ENCODE data around the gene KSR1. TPM values are rescaled to one million over a fixed set of nuclear protein-coding genes. Genes with fewer than 3 reads are reported as not detected.

The KSR1 gene
- total and polyA plus RNA-seq, 10 of the 15 experiments (the other 5 are each of a cell fraction or from before 2014, with no cell fraction given) = 0.97 to 66.6 (median 22.9) TPM

- RAD21 ChIA-PET (ENCODE audit: unreplicated experiment) = interaction anchor here (1.2 to 1.7 kb wide), 2 partner anchors 13 to 96 kb away, joined by 3 read pairs; partner anchors contain the start of gene KSR1
- FAIRE-seq = no peak
- Histone ChIP-seq H3K4me1 (ENCODE audit: control insufficient read depth, insufficient read depth, low read length) (peaks cover 4% of the 10 kb centered on the region), H3K4me2 (ENCODE audit: control insufficient read depth, insufficient read depth) (no peak overlapping the region), H3K4me3 (no peak overlapping the region), H3K9me3 (replicated peaks; ENCODE audit: control insufficient read depth, insufficient read depth, low read length) (no peaks in the 10 kb centered on the region), H3K9ac (ENCODE audit: control insufficient read depth, insufficient read depth, low read length) (no peak overlapping the region), H3K27ac (ENCODE audit: control insufficient read depth, insufficient read depth) (no peak overlapping the region), H4K20me1 (ENCODE audit: control insufficient read depth, insufficient read depth) (peaks cover 7% of the 10 kb centered on the region; the same call in 1 of the 2 replicates), H3K79me2 (ENCODE audit: control insufficient read depth, insufficient read depth, low read length) (peaks cover 5% of the 10 kb centered on the region), H3K36me3 (ENCODE audit: control insufficient read depth in 2 of 2, insufficient read depth in 2 of 2, low read length in 1 of 2) (peaks cover 3 to 21% of the 10 kb centered on the region in 2 experiments), H3K27me3 (replicated peaks in 1 of 2; ENCODE audit: control insufficient read depth in 2 of 2, insufficient read depth in 2 of 2, low read length in 1 of 2) (no peaks in the 10 kb centered on the region), H2AFZ (ENCODE audit: control insufficient read depth, low read depth, low read length) (no peak overlapping the region)
- POLR2A ChIA-PET = no interaction called here
- WGBS (ENCODE audit: insufficient coverage, insufficient replicate concordance, low lambda C conversion rate, missing lambda C conversion rate) = 92% methylated on average over 12 of the region's 12 CpGs
- no peak for DNase-seq (ENCODE audit: low read depth, low spot score)
- in situ Hi-C loops (cut with MboI) = no loop called here
- intact Hi-C loops (cut with micrococcal nuclease; ENCODE audit: unreplicated experiment) = no loop called here
- no peak for ATAC-seq
- BruUV-seq (replicated peaks) = no TSS peak
- TF ChIP-seq LARP7 (IDR thresholded peaks at IDR 0.05) = no peak
- CTCF ChIA-PET = interaction anchor here (1.2 kb wide), 1 partner anchor 17 kb away, joined by 3 read pairs; no protein-coding TSS in a partner anchor
- SMC1A ChIA-PET (ENCODE audit: uncharacterized antibody, unreplicated experiment) = no interaction called here
Measured at GRCh38 chr17:27551701-27552248, 95.5 kb downstream of the KSR1 start.

- H3K79me2 ChIP-seq (ENCODE audit: control insufficient read depth, insufficient read depth, low read length) = peaks cover 3% of the 10 kb centered on the region
- DNase-seq (ENCODE audit: low read depth, low spot score) = no peak
- TF ChIP-seq MEF2B (IDR thresholded peaks at IDR 0.05; ENCODE audit: partially characterized antibody, poor library complexity, severe bottlenecking) = no peak
- no peak for TF ChIP-seq NFYB (IDR thresholded peaks at IDR 0.05; ENCODE audit: insufficient read depth, low read depth, low read length)
- TF ChIP-seq SUZ12 (IDR thresholded peaks at IDR 0.05; ENCODE audit: unreplicated experiment) = no peak
- TF ChIP-seq PAX8 (IDR thresholded peaks at IDR 0.05) = no peak
- TF ChIP-seq EGR1 (IDR thresholded peaks at IDR 0.05; ENCODE audit: borderline replicate concordance in 1 of 2, low read depth in 2 of 2, low read length in 2 of 2) = no peak
- TF ChIP-seq SMAD1 (IDR thresholded peaks at IDR 0.05; ENCODE audit: low read depth, partially characterized antibody) = no peak
- TF ChIP-seq ASH2L (IDR thresholded peaks at IDR 0.05; ENCODE audit: borderline replicate concordance, low read depth) = no peak
- no peak for TF ChIP-seq KLF5 (IDR thresholded peaks at IDR 0.05; ENCODE audit: partially characterized antibody)
- TF ChIP-seq HDAC2 (IDR thresholded peaks at IDR 0.05) = no peak
- TF ChIP-seq RFX5 (IDR thresholded peaks at IDR 0.05; ENCODE audit: low read depth, low read length) = no peak
- TF ChIP-seq MXI1 (IDR thresholded peaks at IDR 0.05; ENCODE audit: low read depth, low read length) = no peak
- no peak for TF ChIP-seq SMAD5 (IDR thresholded peaks at IDR 0.05; ENCODE audit: low read depth)
- TF ChIP-seq CEBPZ (IDR thresholded peaks at IDR 0.05; ENCODE audit: low read depth, low read length) = no peak
Measured at GRCh38 chr17:27552276-27552732, 96.1 kb downstream of the KSR1 start.

More at GRCh38 chr17:27552276-27552732, 96.1 kb downstream of the KSR1 start:
- 91% methylated on average over 4 of the region's 4 CpGs for WGBS (ENCODE audit: insufficient coverage, insufficient replicate concordance, low lambda C conversion rate, missing lambda C conversion rate)
- Histone ChIP-seq H3K4me1 (ENCODE audit: control insufficient read depth, insufficient read depth, low read length) (0 out of 2 replicates have a peak, but pooled peaks cover under 1% of the 10 kb centered on the region), H3K27ac (ENCODE audit: control insufficient read depth, insufficient read depth) (no peak overlapping the region), H2AFZ (ENCODE audit: control insufficient read depth, low read depth, low read length) (no peak overlapping the region), H3K9me3 (replicated peaks; ENCODE audit: control insufficient read depth, insufficient read depth, low read length) (no peaks in the 10 kb centered on the region), H3K27me3 (replicated peaks in 1 of 2; ENCODE audit: control insufficient read depth in 2 of 2, insufficient read depth in 2 of 2, low read length in 1 of 2) (no peaks in the 10 kb centered on the region), H3K9ac (ENCODE audit: control insufficient read depth, insufficient read depth, low read length) (no peak overlapping the region), H3K4me2 (ENCODE audit: control insufficient read depth, insufficient read depth) (no peak overlapping the region), H4K20me1 (ENCODE audit: control insufficient read depth, insufficient read depth) (peaks cover 7% of the 10 kb centered on the region; the same call in 1 of the 2 replicates), H3K4me3 (no peak overlapping the region), H3K36me3 (ENCODE audit: control insufficient read depth in 2 of 2, insufficient read depth in 2 of 2, low read length in 1 of 2) (peaks cover 3 to 26% of the 10 kb centered on the region in 2 experiments)
- in situ Hi-C loops (cut with MboI) = no loop called here
- TSS peak; percentile 33 for BruUV-seq (replicated peaks)
- SMC1A ChIA-PET (ENCODE audit: uncharacterized antibody, unreplicated experiment) = no interaction called here
- POLR2A ChIA-PET = interaction anchor here (0.6 kb wide), 1 partner anchor 11 kb away, joined by 3 read pairs; no protein-coding TSS in a partner anchor
- intact Hi-C loops (cut with micrococcal nuclease; ENCODE audit: unreplicated experiment) = no loop called here
- FAIRE-seq (no peak), ATAC-seq (no peak)
- CTCF ChIA-PET = interaction anchor here (0.8 to 3.0 kb wide), 4 partner anchors 8 to 47 kb away, joined by 3 to 9 read pairs (median 4); no protein-coding TSS in a partner anchor
- RAD21 ChIA-PET (ENCODE audit: unreplicated experiment) = interaction anchor here (1.7 kb wide), 1 partner anchor 13 kb away, joined by 3 read pairs; no protein-coding TSS in a partner anchor

Data from GM12878 (cell line).